Fibroblast of the aortic adventitia (primary cell): ENCODE measurements around the gene RAB5IF. TPM values are rescaled to one million over a fixed set of nuclear protein-coding genes. Genes with fewer than 3 reads are reported as not detected.
A peak's percentile ranks its signal among the peaks of the same experiment; 100 is the strongest.

Experiments used
- DNase-seq: peaks from one replicate; pipeline ENCODE4 v3.0.0-alpha.2; 2010; ENCODE audit warnings: low read depth
- H3K4me3 ChIP-seq: 2 replicates; pipeline ENCODE4 v1.5.1; 2011; ENCODE audit warnings: low read depth, mild to moderate bottlenecking, control low read depth, low read length, moderate library complexity
- CTCF ChIP-seq: IDR thresholded peaks from 2 replicates; pipeline ENCODE4 v1.5.1; 2011; ENCODE audit warnings: mild to moderate bottlenecking, low read length, control low read depth, inconsistent platforms; ENCODE audit not compliant: insufficient read depth
- total RNA-seq: library from RNA; depleted of rRNA; stranded (reverse); fragments of >200 nt; gene quantifications from 2 replicates; pipeline ENCODE4 v1.2.3, GENCODE V29; 2012; ENCODE audit warnings: low replicate concordance

RAB5IF gene
- total RNA-seq, 1 donor, result 59.1 TPM

GRCh38 chr20:36587388-36588070, 18.1 kb upstream of the RAB5IF start:
- no peak for TF ChIP-seq CTCF
- no peak for DNase-seq
- no peak overlapping the region for H3K4me3 ChIP-seq

GRCh38 chr20:36591281-36591680, 14.3 kb upstream of the RAB5IF start:
- DNase-seq, result no peak
- no peak for TF ChIP-seq CTCF
- no peak overlapping the region for H3K4me3 ChIP-seq

- TF ChIP-seq CTCF, result peak; percentile 49
- peak; percentile 56 for DNase-seq
- H3K4me3 ChIP-seq, result no peak overlapping the region
These were observed 13.5 kb upstream of the RAB5IF start for GRCh38 chr20:36591854-36592641.

- TF ChIP-seq CTCF, result no peak
- DNase-seq, result no peak
- H3K4me3 ChIP-seq, result no peak overlapping the region
These were observed 12.1 kb upstream of the RAB5IF start for GRCh38 chr20:36593347-36593929.

- H3K4me3 ChIP-seq, result no peak overlapping the region
- no peak for TF ChIP-seq CTCF
- no peak for DNase-seq
These were observed 5.7 kb upstream of the RAB5IF start for GRCh38 chr20:36599912-36600345.

GRCh38 chr20:36601540-36601939, 4.0 kb upstream of the RAB5IF start:
- no peak for TF ChIP-seq CTCF
- no peak for DNase-seq
- no peak overlapping the region for H3K4me3 ChIP-seq
